ENCODE measurements around the gene CAMTA1. TPM values are rescaled to one million over a fixed set of nuclear protein-coding genes. Genes with fewer than 3 reads are reported as not detected.

CAMTA1 gene
- total RNA-seq, 1 donor from 2014 or later, result 81.6 TPM

DNA sequence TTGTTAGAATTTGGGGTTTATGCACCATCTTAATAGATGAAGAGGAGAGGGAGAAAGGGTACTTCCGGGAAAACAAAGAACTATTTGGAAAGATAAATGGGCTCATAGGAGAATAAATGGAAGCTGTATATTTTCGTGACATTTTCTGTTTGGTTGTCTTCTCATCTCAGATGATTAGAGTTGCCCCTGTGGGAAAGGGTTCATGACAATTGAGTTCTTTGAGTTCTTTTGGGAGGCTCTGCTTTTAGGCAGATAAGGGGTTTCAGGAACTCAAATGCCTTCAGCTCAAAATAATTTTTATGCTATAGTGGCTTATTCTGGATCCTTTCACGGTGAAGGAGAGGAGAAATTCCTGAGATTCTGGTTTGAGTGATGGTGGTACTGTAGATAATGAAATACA is 63.6 kb downstream of the CAMTA1 start:
- TF ChIP-seq, protein P1, sequence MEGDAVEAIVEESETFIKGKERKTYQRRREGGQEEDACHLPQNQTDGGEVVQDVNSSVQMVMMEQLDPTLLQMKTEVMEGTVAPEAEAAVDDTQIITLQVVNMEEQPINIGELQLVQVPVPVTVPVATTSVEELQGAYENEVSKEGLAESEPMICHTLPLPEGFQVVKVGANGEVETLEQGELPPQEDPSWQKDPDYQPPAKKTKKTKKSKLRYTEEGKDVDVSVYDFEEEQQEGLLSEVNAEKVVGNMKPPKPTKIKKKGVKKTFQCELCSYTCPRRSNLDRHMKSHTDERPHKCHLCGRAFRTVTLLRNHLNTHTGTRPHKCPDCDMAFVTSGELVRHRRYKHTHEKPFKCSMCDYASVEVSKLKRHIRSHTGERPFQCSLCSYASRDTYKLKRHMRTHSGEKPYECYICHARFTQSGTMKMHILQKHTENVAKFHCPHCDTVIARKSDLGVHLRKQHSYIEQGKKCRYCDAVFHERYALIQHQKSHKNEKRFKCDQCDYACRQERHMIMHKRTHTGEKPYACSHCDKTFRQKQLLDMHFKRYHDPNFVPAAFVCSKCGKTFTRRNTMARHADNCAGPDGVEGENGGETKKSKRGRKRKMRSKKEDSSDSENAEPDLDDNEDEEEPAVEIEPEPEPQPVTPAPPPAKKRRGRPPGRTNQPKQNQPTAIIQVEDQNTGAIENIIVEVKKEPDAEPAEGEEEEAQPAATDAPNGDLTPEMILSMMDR (IDR thresholded peaks at IDR 0.05), result no peak
- Mint-ChIP-seq H3K27ac (ENCODE audit: unreplicated experiment) (peak overlapping the region; percentile 12), H3K9me3 (ENCODE audit: unreplicated experiment) (peaks cover 5% of the 10 kb centered on the region), H3K4me1 (ENCODE audit: unreplicated experiment) (peaks cover 29% of the 10 kb centered on the region), H3K4me3 (ENCODE audit: unreplicated experiment) (no peak overlapping the region), H3K36me3 (ENCODE audit: unreplicated experiment) (peaks cover 25% of the 10 kb centered on the region), H3K27me3 (ENCODE audit: unreplicated experiment) (no peaks in the 10 kb centered on the region)
- DNase-seq (ENCODE audit: extremely low spot score, unreplicated experiment), result no peak

DNA sequence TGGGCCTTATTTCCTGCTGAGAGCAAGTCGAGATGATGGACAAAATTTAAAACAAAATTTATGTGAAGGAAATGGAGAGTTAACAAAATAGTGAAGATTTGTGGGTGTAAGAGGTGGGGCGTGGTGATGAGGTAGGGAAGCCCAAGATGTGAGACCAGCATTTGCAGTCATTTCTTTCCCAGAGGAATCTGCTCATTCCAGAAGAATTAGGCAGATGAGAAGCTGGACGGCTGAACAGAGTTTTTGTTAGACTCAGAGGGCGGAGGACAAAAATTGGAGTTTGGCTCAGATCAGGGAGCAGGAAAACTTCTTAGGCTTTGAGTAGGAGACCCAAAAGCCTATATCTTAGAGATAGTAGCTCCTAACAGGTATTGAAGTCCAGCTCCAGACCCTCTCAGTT is 65.3 kb downstream of the CAMTA1 start:
- Mint-ChIP-seq H3K27ac (ENCODE audit: unreplicated experiment) (no peak overlapping the region), H3K36me3 (ENCODE audit: unreplicated experiment) (peaks cover 29% of the 10 kb centered on the region), H3K4me3 (ENCODE audit: unreplicated experiment) (no peak overlapping the region), H3K27me3 (ENCODE audit: unreplicated experiment) (no peaks in the 10 kb centered on the region), H3K9me3 (ENCODE audit: unreplicated experiment) (peaks cover 5% of the 10 kb centered on the region), H3K4me1 (ENCODE audit: unreplicated experiment) (peaks cover 29% of the 10 kb centered on the region)
- TF ChIP-seq, protein P1 (IDR thresholded peaks at IDR 0.05), result no peak
- DNase-seq (ENCODE audit: extremely low spot score, unreplicated experiment), result no peak

DNA sequence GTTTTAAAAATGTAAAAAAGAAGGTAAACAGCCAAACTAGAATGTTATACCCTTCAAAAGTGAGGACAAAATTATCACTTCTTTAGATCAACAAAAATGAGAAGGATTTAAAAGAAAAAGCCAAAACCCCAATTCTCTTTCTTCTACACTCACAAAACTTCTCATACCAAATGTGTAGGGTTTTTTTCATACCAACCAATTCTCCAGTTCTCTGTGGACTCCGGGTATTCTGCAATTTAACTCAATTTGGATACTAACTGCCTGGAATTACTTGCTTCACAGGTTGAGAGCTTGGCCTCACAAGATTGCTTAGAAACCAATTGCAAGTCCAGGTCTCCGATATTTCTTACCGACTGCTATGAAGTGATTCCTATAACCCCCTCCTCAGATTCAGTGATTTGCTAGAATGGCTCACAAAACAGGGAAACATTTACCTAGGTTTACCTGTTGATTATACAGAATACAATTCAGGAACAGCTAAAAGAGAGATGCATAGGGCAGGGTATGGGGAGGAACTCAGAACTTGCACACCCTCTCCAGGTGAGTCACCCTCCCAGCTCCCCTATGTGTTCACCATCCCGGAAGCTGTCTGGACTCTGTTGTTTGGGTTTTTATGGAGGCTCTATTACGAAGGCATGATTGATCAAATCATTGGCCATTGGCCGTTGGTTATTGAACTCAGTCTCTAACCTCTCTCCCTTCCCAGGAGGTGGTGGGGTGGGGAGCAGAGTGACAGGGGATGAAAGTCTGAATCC is 67.1 kb downstream of the CAMTA1 start:
- peaks cover 20% of the 10 kb centered on the region for H3K4me1 Mint-ChIP-seq (ENCODE audit: unreplicated experiment)
- peaks cover 8% of the 10 kb centered on the region for H3K9me3 Mint-ChIP-seq (ENCODE audit: unreplicated experiment)
- TF ChIP-seq, protein P1 (IDR thresholded peaks at IDR 0.05), result no peak
- H3K27me3 Mint-ChIP-seq (ENCODE audit: unreplicated experiment), result no peaks in the 10 kb centered on the region
- H3K36me3 Mint-ChIP-seq (ENCODE audit: unreplicated experiment), result peaks cover 31% of the 10 kb centered on the region
- DNase-seq (ENCODE audit: extremely low spot score, unreplicated experiment), result no peak
- H3K4me3 Mint-ChIP-seq (ENCODE audit: unreplicated experiment), result no peak overlapping the region
- no peak overlapping the region for H3K27ac Mint-ChIP-seq (ENCODE audit: unreplicated experiment)

DNA sequence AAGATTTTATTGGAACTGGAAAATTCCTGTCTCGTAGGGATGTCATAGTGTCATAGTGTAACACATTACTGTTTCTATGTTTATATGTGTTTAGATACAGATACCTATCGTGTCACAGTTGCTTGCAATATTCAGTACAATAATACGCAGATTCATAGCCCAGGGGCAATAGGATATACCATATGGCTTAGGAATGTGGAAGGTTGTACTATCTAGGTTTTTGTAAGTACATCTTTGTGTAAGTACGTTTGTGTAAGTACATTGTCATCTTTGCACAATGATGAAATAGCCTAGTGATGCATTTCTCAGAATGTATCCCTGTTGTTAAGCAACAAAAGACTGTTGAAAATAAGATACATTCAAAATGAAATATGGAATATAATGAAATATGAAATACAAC is 68.9 kb downstream of the CAMTA1 start:
- no peak overlapping the region for H3K4me3 Mint-ChIP-seq (ENCODE audit: unreplicated experiment)
- TF ChIP-seq, protein P1 (IDR thresholded peaks at IDR 0.05), result no peak

DNA sequence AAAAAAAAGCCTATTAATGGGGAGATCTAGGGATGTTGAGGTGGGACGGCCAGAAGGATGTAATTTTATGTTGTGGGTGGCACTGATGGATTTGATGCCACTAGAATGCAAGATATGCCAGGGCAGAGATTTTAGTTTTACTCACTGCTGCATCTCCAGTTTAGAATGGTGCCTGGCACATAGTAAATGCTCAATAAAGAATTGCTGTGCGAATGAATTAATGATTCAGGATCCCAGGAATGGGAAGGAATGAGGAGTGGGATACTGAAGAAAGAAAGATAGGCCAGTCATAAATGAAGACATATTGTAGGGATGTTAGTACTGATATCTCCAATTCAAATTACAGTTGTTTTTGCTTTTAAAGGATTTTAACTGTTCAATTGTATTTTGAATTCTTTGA is 72.6 kb downstream of the CAMTA1 start:
- H3K9me3 Mint-ChIP-seq (ENCODE audit: unreplicated experiment), result peaks cover 4% of the 10 kb centered on the region
- TF ChIP-seq, protein P1 (IDR thresholded peaks at IDR 0.05), result no peak
- peak overlapping the region; percentile 55 for H3K27ac Mint-ChIP-seq (ENCODE audit: unreplicated experiment)
- peaks cover 49% of the 10 kb centered on the region for H3K4me1 Mint-ChIP-seq (ENCODE audit: unreplicated experiment)
- no peaks in the 10 kb centered on the region for H3K27me3 Mint-ChIP-seq (ENCODE audit: unreplicated experiment)
- H3K36me3 Mint-ChIP-seq (ENCODE audit: unreplicated experiment), result peaks cover 25% of the 10 kb centered on the region
- no peak for DNase-seq (ENCODE audit: extremely low spot score, unreplicated experiment)
- no peak overlapping the region for H3K4me3 Mint-ChIP-seq (ENCODE audit: unreplicated experiment)

More for the DNA sequence above, 68.9 kb downstream of the CAMTA1 start:
- H3K4me1 Mint-ChIP-seq (ENCODE audit: unreplicated experiment), result peaks cover 30% of the 10 kb centered on the region
- no peaks in the 10 kb centered on the region for H3K27me3 Mint-ChIP-seq (ENCODE audit: unreplicated experiment)
- DNase-seq (ENCODE audit: extremely low spot score, unreplicated experiment), result no peak
- H3K9me3 Mint-ChIP-seq (ENCODE audit: unreplicated experiment), result peaks cover 8% of the 10 kb centered on the region
- H3K36me3 Mint-ChIP-seq (ENCODE audit: unreplicated experiment), result peaks cover 31% of the 10 kb centered on the region
- peak overlapping the region; percentile 52 for H3K27ac Mint-ChIP-seq (ENCODE audit: unreplicated experiment)
